Stimulated activated naive CD4-positive, alpha-beta T cell (primary cell): ENCODE measurements around the gene VTN.

Source experiments
- DNase-seq, 6 experiments: peaks; one replicate each; lab custom pipeline; 2025; lab: John Stamatoyannopoulos, UW

The VTN gene

GRCh38 chr17:28368915-28369683 lies 1.0 kb downstream of the VTN start:
- no peak for DNase-seq

GRCh38 chr17:28368306-28368831 lies 1.7 kb downstream of the VTN start:
- DNase-seq = no peak

DNA sequence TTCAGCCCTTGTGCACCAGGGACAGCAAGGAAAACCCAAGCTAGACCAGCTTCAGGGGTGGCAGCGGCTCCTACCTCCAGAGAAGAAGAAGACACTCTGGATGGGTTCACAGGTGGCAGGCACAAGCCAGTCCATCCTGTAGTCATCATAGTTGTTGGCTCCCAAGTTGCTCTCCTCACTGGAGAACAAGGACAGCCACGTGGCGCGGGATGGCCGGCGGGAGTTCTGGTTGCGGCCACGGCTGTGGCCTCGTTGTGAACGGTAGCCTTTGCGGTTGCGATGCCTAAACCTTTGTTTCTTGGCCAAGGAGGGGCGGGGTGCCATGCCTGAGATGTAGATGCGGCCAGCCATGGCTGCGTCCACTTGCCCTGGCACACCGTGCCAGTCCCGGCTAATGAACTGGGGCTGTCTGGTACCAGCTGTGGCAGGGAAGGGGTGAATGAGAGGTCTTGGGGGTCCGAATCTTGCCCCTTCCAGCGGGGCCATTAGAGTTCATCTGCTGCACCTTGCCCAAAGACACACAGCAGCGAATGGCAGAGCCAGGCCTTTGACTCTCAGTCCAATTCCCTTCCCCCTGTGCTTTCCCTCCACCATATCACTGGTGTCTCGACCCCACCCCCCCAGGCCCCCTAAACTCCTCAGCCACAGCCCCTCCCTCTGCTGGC lies 2.3 kb downstream of the VTN start:
- DNase-seq = no peak

DNA sequence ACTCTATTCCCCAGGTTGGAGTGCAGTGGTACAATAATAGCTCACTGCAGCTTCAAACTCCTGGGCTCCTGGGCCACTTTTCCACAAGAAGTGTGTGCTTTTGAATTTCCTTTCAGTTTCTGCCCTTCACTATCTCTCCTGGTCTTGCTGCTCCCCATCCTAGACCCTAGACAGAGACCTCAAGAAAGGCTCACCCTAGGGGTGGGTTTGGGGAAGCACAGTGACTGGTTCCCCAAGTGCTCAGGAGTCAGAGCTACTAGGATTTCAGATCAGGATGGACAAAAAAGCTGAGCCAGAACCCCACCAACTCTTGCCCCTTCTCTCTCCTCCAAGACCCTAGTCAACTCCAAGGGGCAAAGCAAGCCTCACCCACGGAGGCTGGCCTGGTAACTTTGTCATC lies 3.5 kb downstream of the VTN start:
- DNase-seq = no peak

DNA sequence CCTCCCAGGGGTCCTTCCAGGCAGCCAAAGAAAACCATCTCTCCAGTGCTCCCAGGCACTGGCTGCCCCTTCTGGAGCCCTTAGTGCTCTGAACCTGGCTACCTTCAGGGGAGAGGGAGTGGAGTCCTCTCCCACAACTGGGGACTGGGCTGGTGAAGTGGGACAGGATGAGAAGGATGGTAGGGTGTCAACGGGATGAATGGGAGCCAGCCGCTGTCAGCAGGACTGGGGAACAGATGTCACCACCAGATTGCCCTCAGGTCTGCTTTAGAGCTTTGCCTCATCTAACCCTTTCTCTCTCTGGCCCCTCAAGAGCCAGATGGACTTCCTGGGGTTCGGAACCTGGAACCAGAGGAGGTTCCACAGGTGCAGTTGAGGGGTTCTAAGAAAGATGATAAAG lies 4.6 kb downstream of the VTN start:
- DNase-seq = no peak

- no peak for DNase-seq
Observed at GRCh38 chr17:28364665-28365363, 5.3 kb downstream of the VTN start, which contains the start of gene SEBOX. TSS of gene SEBOX (minus strand) at chr17:28365199. CDS start at chr17:28365151, 48 bp downstream.

DNA sequence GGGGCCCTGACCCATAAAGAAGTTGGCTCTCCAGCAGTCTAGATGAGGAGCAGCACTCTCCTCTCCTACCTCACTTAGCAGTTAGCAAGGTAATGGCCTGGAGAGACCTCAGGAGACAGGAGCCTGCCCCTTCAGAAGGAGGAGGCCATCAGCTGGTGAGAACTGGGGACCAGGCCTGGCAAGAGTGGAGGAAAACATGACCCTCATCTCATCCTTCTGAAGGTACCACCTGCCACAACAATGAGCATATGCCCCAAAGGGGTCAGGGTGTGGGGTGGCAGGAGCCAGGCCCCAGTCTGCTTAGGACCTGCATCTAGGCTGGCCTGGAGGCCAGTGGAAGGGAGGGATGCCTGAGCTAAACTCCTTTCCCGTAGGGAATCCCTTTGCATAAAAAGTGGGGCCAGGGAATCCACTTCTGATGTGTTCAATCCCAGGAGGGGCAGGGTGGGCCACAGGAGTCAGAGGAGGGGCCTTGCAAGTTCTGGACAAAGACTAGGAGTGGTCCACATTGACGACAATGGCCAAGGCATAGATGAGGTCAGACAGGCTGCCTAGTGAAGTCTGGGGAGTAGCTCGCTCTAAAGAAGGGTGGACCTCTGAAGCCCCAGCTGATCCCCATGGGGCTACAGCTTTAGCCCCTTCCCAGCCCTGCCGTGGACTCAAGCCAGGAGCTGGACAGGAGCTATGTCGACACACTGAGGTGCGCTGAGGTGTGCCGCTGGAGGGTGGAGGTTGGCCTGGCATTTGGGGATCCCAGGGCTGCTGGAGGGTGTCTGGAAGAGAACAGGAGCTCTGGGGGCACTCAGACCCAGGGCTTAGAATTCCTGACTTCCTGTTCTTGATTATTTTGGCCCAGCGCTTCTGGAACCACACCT lies 6.1 kb downstream of the VTN start:
- DNase-seq = no peak

- no peak for DNase-seq
Observed at GRCh38 chr17:28363186-28363585, 6.9 kb downstream of the VTN start.

DNA sequence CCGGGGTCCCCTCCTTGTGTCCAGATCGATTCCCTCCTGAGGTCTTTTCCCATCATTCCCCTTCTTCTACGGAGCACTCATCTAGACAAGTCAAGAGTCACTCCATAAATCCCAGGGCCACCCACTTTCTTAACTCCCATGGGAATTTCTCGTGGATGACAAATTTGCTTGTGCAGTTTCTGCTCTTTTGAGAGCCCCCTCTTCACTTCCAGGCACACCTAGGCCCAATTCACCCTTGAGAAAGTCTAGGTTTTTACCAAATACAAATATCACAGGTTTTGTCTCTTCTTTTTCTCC lies 12.3 kb downstream of the VTN start:
- no peak for DNase-seq

DNA sequence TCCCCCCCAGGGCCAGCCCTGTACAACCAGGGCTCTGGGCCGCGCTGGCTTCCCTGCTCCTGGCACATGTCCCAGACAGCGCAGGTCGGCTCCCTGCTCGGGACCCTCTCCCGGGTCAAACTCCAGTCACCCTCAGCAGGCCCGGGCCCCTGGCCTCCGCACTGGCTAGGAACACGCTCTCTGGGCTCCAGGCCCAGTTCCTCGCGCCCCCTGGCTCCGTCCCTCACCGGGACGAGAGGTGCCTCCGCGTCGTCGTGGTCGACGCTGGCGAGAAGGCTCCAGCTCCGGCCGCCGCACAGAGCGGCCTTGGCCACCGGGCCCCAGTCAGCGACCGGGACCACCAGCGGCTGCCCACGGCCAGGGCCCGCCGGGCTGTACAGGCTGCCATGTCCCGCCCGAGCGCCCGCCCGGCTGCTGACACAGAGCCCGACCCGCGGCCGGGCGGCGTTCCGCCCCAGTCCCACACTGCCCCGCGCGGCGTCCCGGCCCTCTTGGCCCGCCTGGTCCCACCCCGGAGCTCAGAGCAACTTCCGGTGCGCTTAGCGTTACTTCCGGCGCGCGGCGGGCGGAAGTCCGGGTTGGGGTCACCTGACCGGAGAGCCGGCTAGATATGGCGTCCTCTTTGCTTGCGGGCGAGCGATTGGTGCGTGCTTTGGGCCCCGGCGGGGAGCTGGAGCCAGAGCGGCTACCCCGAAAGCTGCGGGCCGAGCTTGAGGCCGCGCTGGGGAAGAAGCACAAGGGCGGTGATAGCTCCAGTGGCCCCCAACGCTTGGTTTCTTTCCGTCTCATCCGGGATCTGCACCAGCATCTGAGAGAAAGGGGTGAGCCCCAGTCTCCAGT lies 12.8 kb downstream of the VTN start, which contains the start of gene POLDIP2:
Gene POLDIP2, minus strand, starts transcription at position 467 of the 840 bp plus-strand sequence. Its CDS starts 79 bp downstream, at position 388.
- peak; percentile 91 to 95 (median 92) for DNase-seq

GRCh38 chr17:28350271-28350670 lies 19.8 kb downstream of the VTN start:
- no peak for DNase-seq

- DNase-seq = no peak
Observed at GRCh38 chr17:28348979-28349378, 21.1 kb downstream of the VTN start.

DNA sequence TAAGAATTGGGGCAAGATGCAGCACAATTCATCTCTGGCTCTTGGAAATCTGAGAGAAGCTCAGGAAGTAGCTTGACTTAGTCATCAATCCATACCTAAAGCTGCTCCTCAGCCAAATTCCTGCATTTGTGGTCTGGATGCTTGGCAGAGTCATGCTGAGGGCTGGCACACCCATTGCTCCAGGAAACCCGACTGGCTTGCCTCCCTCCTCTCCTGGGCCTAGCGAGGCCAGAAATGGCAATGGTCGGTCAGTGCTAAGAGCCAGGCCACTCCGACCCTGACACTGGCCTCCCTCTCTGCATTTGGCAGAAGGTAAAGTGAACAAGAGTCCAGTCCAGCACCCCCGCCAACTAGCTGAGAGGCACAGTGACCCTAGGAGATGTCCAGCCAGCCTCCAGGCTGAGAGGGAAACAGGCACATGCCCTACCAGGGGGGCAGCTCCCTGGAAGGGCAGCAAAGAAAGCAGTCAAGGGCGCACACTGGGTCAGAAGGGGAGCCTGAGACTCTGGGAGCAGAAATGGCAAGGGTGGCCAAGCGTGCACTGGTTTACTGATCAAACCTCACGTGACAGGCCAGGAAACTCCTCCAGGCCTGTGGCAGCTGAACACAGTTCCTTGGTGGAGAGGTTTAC lies 22.7 kb downstream of the VTN start:
- DNase-seq = no peak

DNA sequence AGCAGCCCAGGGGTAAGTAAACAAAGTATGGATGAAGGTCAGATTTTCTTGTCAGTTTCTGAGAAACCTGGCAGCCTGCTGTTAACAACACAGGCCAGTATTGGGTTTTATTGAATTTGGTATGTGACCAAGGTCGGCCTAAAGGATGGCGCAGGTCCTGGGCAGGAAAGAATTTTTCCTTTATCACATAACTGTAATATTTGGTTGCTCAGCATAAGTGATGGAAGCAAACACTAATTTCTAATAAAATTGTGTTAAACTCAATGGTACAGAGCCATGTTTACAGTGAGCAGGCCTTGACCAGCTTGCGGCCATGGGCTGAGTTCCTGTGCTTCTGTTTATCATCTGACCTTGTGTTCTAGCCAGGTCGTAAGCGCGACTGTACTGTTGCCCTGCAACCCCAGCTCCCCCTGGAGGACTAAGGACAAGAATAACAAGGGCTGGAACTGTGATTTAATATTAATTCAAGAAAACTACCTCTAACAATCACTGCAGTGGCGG lies 23.3 kb downstream of the VTN start:
- no peak for DNase-seq

- DNase-seq = no peak
Observed at GRCh38 chr17:28346199-28346580, 23.9 kb downstream of the VTN start.

DNA sequence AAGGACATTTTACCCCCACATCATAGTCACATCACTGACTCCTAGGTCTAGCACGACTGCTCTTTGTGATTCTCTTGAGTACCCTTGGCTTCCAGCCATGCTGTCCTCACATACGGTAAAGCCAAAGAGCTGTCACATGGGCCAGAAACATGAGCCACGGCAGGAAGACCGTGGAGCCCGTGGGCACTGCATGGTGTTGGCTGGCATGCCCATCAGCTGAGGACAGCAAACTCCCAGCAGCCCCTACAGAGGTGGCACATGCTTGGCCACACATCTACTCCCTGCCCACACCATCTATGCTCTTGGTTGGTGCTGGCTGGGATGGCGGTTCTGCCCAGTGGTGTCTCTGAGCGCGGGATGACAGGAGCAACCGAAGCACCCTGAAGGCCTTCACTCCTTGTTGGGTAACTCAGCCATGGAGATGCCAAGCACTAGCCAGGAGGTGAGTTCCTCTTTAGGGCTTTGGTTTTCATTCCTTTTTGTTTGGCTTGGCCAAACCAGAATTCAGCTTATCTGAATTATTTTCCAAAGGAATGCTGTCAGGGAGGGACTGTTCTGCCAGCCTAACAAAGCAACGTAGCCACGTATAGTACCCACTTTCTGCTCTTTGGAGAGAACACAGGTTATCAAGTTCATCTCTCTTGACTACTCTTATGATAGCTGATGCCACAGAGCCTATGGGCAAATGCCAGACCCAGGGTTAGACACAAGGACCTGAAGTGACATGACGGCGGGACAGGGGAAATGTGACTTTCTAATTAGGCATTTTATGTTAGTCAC lies 24.5 kb downstream of the VTN start:
- no peak for DNase-seq

DNA sequence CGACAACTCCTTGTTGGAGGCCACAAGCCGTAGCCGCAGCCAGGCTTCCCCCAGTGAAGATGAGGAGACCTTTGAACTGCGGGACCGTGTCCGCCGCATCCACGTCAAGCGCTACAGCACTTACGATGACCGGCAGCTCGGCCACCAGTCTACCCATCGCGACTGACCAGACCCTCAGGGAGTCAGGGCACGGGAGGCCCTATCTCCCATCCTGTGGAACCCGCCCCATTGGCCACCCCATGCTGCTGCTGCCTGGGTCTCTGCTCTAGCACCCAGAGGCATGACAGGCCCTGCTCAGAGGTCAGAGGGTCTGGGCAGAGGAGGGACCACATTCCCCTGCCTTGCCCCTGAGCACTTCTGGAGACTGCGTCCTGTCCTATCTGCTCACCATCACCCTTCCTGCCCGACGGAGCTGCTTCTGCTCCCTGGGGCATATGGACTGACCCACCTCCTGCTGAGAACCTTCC lies 25.6 kb downstream of the VTN start:
- DNase-seq = no peak

GRCh38 chr17:28344011-28344410 lies 26.1 kb downstream of the VTN start:
- DNase-seq = no peak

- DNase-seq = no peak
Observed at GRCh38 chr17:28343491-28343932, 26.6 kb downstream of the VTN start.
